Stimulated activated CD4-positive, alpha-beta T cell treated with anti-CD3 and anti-CD28 coated beads, TNF-alpha, amount 100 ng/mL, for 48 hours (primary cell): ENCODE measurements around the gene AKR7A2.
A peak's percentile ranks its signal among the peaks of the same experiment; 100 is the strongest.

ENCODE experiments used
- DNase-seq, 3 donors: peaks; one replicate each; pipeline ENCODE4 v3.0.0-alpha.2; 2020; ENCODE audit warnings: low read depth in 3 of 3

The AKR7A2 gene

GRCh38 chr1:19343617-19344350, 31.8 kb upstream of the AKR7A2 start:
- no peak for DNase-seq

GRCh38 chr1:19342894-19343616, 31.1 kb upstream of the AKR7A2 start:
- DNase-seq: no peak

GRCh38 chr1:19342062-19342750, 30.3 kb upstream of the AKR7A2 start:
- DNase-seq: no peak

GRCh38 chr1:19341201-19342061, 29.5 kb upstream of the AKR7A2 start:
- peak; percentile 69 to 72 (median 71) for DNase-seq

- no peak for DNase-seq
Measured at GRCh38 chr1:19340387-19340937, 28.5 kb upstream of the AKR7A2 start.

GRCh38 chr1:19339214-19339861, 27.4 kb upstream of the AKR7A2 start:
- DNase-seq: no peak

- no peak for DNase-seq
Measured at GRCh38 chr1:19338323-19338762, 26.4 kb upstream of the AKR7A2 start.

GRCh38 chr1:19337289-19337688, 25.3 kb upstream of the AKR7A2 start:
- no peak for DNase-seq

- DNase-seq: peak; percentile 43 to 73 (median 54)
Measured at GRCh38 chr1:19336543-19336942, 24.6 kb upstream of the AKR7A2 start.

- no peak for DNase-seq
Measured at GRCh38 chr1:19333587-19334354, 21.8 kb upstream of the AKR7A2 start.

GRCh38 chr1:19332832-19333231, 20.9 kb upstream of the AKR7A2 start:
- no peak for DNase-seq

GRCh38 chr1:19331262-19331878, 19.4 kb upstream of the AKR7A2 start:
- no peak for DNase-seq

GRCh38 chr1:19330449-19331135, 18.6 kb upstream of the AKR7A2 start:
- no peak for DNase-seq

GRCh38 chr1:19329611-19330010, 17.7 kb upstream of the AKR7A2 start:
- no peak for DNase-seq

GRCh38 chr1:19329188-19329587, 17.2 kb upstream of the AKR7A2 start:
- DNase-seq: no peak

- DNase-seq: no peak
Measured at GRCh38 chr1:19328486-19328885, 16.5 kb upstream of the AKR7A2 start.

GRCh38 chr1:19327736-19328135, 15.8 kb upstream of the AKR7A2 start:
- no peak for DNase-seq

- DNase-seq: no peak
Measured at GRCh38 chr1:19327301-19327700, 15.4 kb upstream of the AKR7A2 start.

- no peak for DNase-seq
Measured at GRCh38 chr1:19326748-19327065, 14.8 kb upstream of the AKR7A2 start.
